Endothelial cell of umbilical vein (primary cell): ENCODE measurements around the gene PCDHGB7. TPM values are rescaled to one million over a fixed set of nuclear protein-coding genes. Genes with fewer than 3 reads are reported as not detected.

Experiments used
- BruUV-seq: library from RNA; stranded (reverse); fragments of 400-500 nt; replicated peaks from 2 replicates; lab custom pipeline; 2021; lab: Mats Ljungman, UMichigan
- CTCF ChIA-PET: fragments of 300-600, 350-600 bp; sonication (Branson Sonifier 250); formaldehyde crosslinking; loops from one replicate; lab custom pipeline; 2021; ENCODE audit warnings: antibody characterized with exemption, inconsistent platforms; lab: Charles Lee
- POLR2A ChIA-PET: fragments of 300-600, 350-600 bp; sonication (Branson Sonifier 250); formaldehyde crosslinking; loops from one replicate; lab custom pipeline; 2021; ENCODE audit warnings: antibody characterized with exemption, inconsistent platforms; lab: Charles Lee
- DNase-seq: peaks from one replicate; pipeline ENCODE4 v3.0.0-alpha.2; 2011; ENCODE audit warnings: low read depth, low spot score
- FAIRE-seq: peaks from 2 replicates; lab custom pipeline; 2011; peaks lifted over from hg19 to GRCh38; lab: Jason Lieb, UNC
- H2AFZ ChIP-seq: 2 replicates; pipeline ENCODE4 v1.6.0; 2012; ENCODE audit warnings: low read depth, low read length, control low read depth, inconsistent platforms
- H3K27ac ChIP-seq: 2 replicates; pipeline ENCODE4 v1.5.1; 2011; ENCODE audit warnings: low read depth, mild to moderate bottlenecking, control low read depth, low read length, moderate library complexity; ENCODE audit not compliant: insufficient read depth
- H3K27me3 ChIP-seq, 2 experiments: 2 replicates each; pipeline versions ENCODE4 v1.6.0 to v1.6.1; 2011; ENCODE audit warnings: low read length in 2 of 2, mixed read lengths in 1 of 2; ENCODE audit not compliant: control insufficient read depth in 2 of 2, insufficient read depth in 2 of 2
- H3K36me3 ChIP-seq, 2 experiments: 2 replicates in 1 of 2; 3 replicates in 1 of 2; pipeline ENCODE4 v1.5.1; 2011; ENCODE audit warnings: low read length in 2 of 2, mild to moderate bottlenecking in 1 of 2, moderate library complexity in 1 of 2; ENCODE audit not compliant: control insufficient read depth in 2 of 2, insufficient read depth in 2 of 2; ENCODE audit errors: extremely low read depth in 1 of 2
- H3K4me1 ChIP-seq: 3 replicates; pipeline ENCODE4 v1.5.1; 2011; ENCODE audit warnings: mild to moderate bottlenecking, low read length; ENCODE audit not compliant: control insufficient read depth, insufficient read depth; ENCODE audit errors: extremely low read depth
- H3K4me2 ChIP-seq: 2 replicates; pipeline ENCODE4 v1.6.1; 2011; ENCODE audit warnings: low read length, control low read depth, mixed read lengths; ENCODE audit not compliant: insufficient read depth
- H3K4me3 ChIP-seq, 3 experiments: fragments of 200-600 bp in 1 of 3; sonication (generic), shearing (Covaris generic) in 1 of 3; replicated peaks in 1 of 3; 2 replicates each; pipeline ENCODE4 v1.5.1; 2011 to 2016; ENCODE audit warnings: control low read depth in 3 of 3, low read length in 3 of 3, mild to moderate bottlenecking in 2 of 3, inconsistent platforms in 1 of 3, low read depth in 1 of 3, moderate library complexity in 1 of 3; ENCODE audit not compliant: insufficient read depth in 1 of 3
- H3K79me2 ChIP-seq: 2 replicates; pipeline ENCODE4 v1.6.0; 2012; ENCODE audit warnings: low read length, inconsistent platforms; ENCODE audit not compliant: control insufficient read depth, insufficient read depth
- H3K9ac ChIP-seq: replicated peaks from 2 replicates; pipeline ENCODE3; 2011; ENCODE audit warnings: low read length, control low read depth; ENCODE audit not compliant: insufficient read depth; ENCODE audit errors: extremely low read depth
- H3K9me1 ChIP-seq: replicated peaks from 3 replicates; pipeline ENCODE4 v1.6.0; 2011; ENCODE audit warnings: mild to moderate bottlenecking, low read length; ENCODE audit not compliant: control insufficient read depth, insufficient read depth; ENCODE audit errors: extremely low read depth
- H3K9me3 ChIP-seq: replicated peaks from 2 replicates; pipeline ENCODE4 v1.5.1; 2012; ENCODE audit warnings: low read length, inconsistent platforms; ENCODE audit not compliant: control insufficient read depth, insufficient read depth
- H4K20me1 ChIP-seq: replicated peaks from 2 replicates; pipeline ENCODE3; 2011; ENCODE audit warnings: mild to moderate bottlenecking, low read length; ENCODE audit not compliant: control insufficient read depth, insufficient read depth; ENCODE audit errors: extremely low read depth
- CTCF ChIP-seq, 2 donors: IDR thresholded peaks; 1 replicate in 1 of 2; 2 replicates in 1 of 2; pipeline ENCODE4 v1.5.1; 2011; ENCODE audit warnings: low read length in 2 of 2, mild to moderate bottlenecking in 2 of 2, moderate library complexity in 2 of 2, control low read depth in 1 of 2, inconsistent platforms in 1 of 2, low read depth in 1 of 2; ENCODE audit not compliant: insufficient read depth in 1 of 2; ENCODE audit errors: extremely low read depth in 1 of 2
- EZH2 ChIP-seq: IDR thresholded peaks from 2 replicates; pipeline ENCODE4 v1.6.1; 2012; ENCODE audit warnings: borderline replicate concordance, low read depth, mild to moderate bottlenecking, moderate library complexity, low read length, inconsistent platforms; ENCODE audit not compliant: severe bottlenecking
- FOS ChIP-seq: IDR thresholded peaks from 2 replicates; pipeline ENCODE4 v1.6.1; 2011; ENCODE audit warnings: mild to moderate bottlenecking, low read length, moderate library complexity, borderline replicate concordance; ENCODE audit not compliant: insufficient read depth
- GATA2 ChIP-seq: IDR thresholded peaks from 2 replicates; pipeline ENCODE4 v1.7.0; 2011; ENCODE audit warnings: low read depth, mild to moderate bottlenecking, moderate library complexity, mixed read lengths, low read length; ENCODE audit not compliant: insufficient read length, insufficient read depth
- JUN ChIP-seq: IDR thresholded peaks from 2 replicates; pipeline ENCODE4 v1.6.1; 2011; ENCODE audit warnings: borderline replicate concordance, low read depth; ENCODE audit not compliant: insufficient read length, insufficient read depth
- MAX ChIP-seq: IDR thresholded peaks from 2 replicates; pipeline ENCODE4 v1.6.1; 2011; ENCODE audit not compliant: insufficient read depth, insufficient read length
- MYC ChIP-seq: IDR thresholded peaks from one replicate; pipeline ENCODE4 v1.6.1; 2011; ENCODE audit warnings: mild to moderate bottlenecking, low read depth, low read length
- POLR2A ChIP-seq: IDR thresholded peaks from 2 replicates; pipeline ENCODE4 v1.6.1; 2012; ENCODE audit warnings: low read depth, mild to moderate bottlenecking, control low read depth, low read length
- POLR2AphosphoS5 ChIP-seq: IDR thresholded peaks from 2 replicates; pipeline ENCODE4 v1.6.1; 2012; ENCODE audit warnings: low read depth, mild to moderate bottlenecking, control low read depth, low read length, moderate library complexity; ENCODE audit not compliant: insufficient read depth
- dilution Hi-C: fragments of 300-500 bp; cut with MboI; formaldehyde crosslinking; loops from one replicate; pipeline ENCODE4 v1.15.0; 2019; ENCODE audit warnings: low sequenced_read_pairs; ENCODE audit not compliant: extremely low pct_ligation_motif_present
- intact Hi-C: fragments of 100-400 bp; cut with micrococcal nuclease; formaldehyde crosslinking; loops from one replicate; pipeline ENCODE4 v1.10.0; 2022
- polyA plus RNA-seq, 4 experiments: library from polyadenylated mRNA; depleted of rRNA in 3 of 4; stranded (reverse) in 3 of 4; unstranded in 1 of 4; fragments of >200 nt; gene quantifications; 2 replicates each; pipeline versions ENCODE4 v1.2.1 to v1.2.3, GENCODE V29; 2011 to 2012; ENCODE audit warnings: missing spikeins in 1 of 4
- total RNA-seq: library from RNA; stranded (reverse); gene quantifications from 2 replicates; pipeline ENCODE4 v1.2.3, GENCODE V29; 2021

Gene PCDHGB7
- total and polyA plus RNA-seq, 2 donors (not counting 3 experiments of a cell fraction or from before 2014, with no cell fraction given): 6.5 to 13.0 TPM

- ChIA-PET POLR2A (no interaction called here), CTCF (interaction anchor here (2.6 kb wide), 1 partner anchor 10 kb away, joined by 16 read pairs; the partner anchor contains the start of gene PCDHGA12)
- H3K4me2 ChIP-seq: no peak overlapping the region
- TF ChIP-seq MAX (no peak), EZH2 (no peak), POLR2AphosphoS5 (no peak), GATA2 (no peak), POLR2A (no peak), FOS (no peak), JUN (no peak), CTCF (IDR thresholded peaks at IDR 0.05; ENCODE audit: extremely low read depth in 1 of 2, insufficient read depth in 1 of 2, low read depth in 1 of 2, low read length in 2 of 2) (no peak), MYC (no peak)
- no peaks in the 10 kb centered on the region for H3K9me1 ChIP-seq
- DNase-seq (no peak), FAIRE-seq (no peak)
- H3K36me3 ChIP-seq: no peaks in the 10 kb centered on the region
- dilution Hi-C loops: no loop called here
- H3K4me1 ChIP-seq: no peaks in the 10 kb centered on the region
- H3K27ac ChIP-seq: no peak overlapping the region
- H2AFZ ChIP-seq: no peak overlapping the region
- H3K9me3 ChIP-seq: no peaks in the 10 kb centered on the region
- BruUV-seq: no TSS peak
- no peak overlapping the region for H3K4me3 ChIP-seq
- no peaks in the 10 kb centered on the region for H3K79me2 ChIP-seq
- peaks cover 0 to 4% of the 10 kb centered on the region in 2 experiments for H3K27me3 ChIP-seq
- intact Hi-C loops: no loop called here
- H4K20me1 ChIP-seq: no peaks in the 10 kb centered on the region
- H3K9ac ChIP-seq: no peak overlapping the region
These were observed 22.9 kb downstream of the PCDHGB7 start for GRCh38 chr5:141440341-141440740.
